ENCODE measurements around the gene NEK6.

DNA sequence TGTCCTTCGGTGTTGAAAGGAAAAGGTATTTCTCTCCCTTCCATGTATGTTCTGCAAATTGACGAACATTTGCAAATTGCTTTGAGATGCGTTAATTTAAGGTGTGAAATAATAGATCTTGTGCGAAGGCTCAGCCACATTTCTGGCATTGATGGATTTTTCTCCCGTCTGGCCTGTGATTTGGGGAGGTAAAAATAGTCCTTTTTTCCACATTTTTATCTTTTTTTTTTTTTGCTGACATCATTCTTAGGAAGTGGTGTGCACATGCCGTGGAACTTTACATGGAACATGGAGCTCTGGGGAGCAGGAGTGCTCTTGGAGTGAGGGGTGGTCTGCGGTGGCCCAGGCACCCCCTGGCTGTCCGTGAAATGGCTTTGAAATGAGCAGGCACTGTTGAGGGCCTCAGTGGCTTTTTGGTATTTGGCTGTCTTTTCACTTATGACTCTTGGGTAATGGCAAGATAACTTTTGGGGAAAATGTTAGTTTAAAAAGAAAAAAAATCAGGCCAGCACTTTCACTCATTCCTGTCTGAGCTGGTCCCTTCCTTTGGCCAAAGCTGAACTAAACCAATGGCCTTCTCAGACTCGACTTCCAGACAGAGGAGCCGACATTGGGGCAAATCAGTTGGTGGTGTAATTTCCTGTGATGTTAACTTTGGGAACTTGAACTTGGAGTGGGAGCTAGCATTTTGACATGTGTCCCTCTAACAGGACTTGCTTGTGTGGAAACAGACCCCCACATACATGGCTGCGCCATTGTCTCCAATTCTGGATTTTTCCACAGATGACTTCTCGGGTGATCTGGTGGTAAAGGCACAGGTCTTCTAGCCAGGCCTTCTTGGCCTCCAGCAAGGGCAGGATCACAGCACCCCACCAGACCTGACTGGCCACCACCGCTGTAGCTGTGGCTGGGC is 4.2 kb downstream of the NEK6 start:
- TF ChIP-seq, protein P1, sequence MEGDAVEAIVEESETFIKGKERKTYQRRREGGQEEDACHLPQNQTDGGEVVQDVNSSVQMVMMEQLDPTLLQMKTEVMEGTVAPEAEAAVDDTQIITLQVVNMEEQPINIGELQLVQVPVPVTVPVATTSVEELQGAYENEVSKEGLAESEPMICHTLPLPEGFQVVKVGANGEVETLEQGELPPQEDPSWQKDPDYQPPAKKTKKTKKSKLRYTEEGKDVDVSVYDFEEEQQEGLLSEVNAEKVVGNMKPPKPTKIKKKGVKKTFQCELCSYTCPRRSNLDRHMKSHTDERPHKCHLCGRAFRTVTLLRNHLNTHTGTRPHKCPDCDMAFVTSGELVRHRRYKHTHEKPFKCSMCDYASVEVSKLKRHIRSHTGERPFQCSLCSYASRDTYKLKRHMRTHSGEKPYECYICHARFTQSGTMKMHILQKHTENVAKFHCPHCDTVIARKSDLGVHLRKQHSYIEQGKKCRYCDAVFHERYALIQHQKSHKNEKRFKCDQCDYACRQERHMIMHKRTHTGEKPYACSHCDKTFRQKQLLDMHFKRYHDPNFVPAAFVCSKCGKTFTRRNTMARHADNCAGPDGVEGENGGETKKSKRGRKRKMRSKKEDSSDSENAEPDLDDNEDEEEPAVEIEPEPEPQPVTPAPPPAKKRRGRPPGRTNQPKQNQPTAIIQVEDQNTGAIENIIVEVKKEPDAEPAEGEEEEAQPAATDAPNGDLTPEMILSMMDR (IDR thresholded peaks at IDR 0.05 in 8 of 11, conservative IDR thresholded peaks at IDR 0.05 in 3 of 11), result no peak
- no peak for TF ChIP-seq POLR2A (IDR thresholded peaks at IDR 0.05)

Measured in spleen (tissue), 7 donors.